ENCODE measurements around the gene LRRC45.

Gene LRRC45

GRCh38 chr17:82008258-82008940, 14.7 kb upstream of the LRRC45 start:
- DNase-seq, result no peak

- no peak for DNase-seq
These were observed 14.1 kb upstream of the LRRC45 start for GRCh38 chr17:82008941-82009405.

GRCh38 chr17:82009413-82009812, 13.7 kb upstream of the LRRC45 start:
- no peak for DNase-seq

- DNase-seq, result no peak
These were observed 12.3 kb upstream of the LRRC45 start for GRCh38 chr17:82010575-82011525.

- DNase-seq, result no peak
These were observed 11.4 kb upstream of the LRRC45 start for GRCh38 chr17:82011617-82012187.

GRCh38 chr17:82012261-82012639, 10.9 kb upstream of the LRRC45 start:
- DNase-seq, result no peak

- DNase-seq, result no peak
These were observed 10.3 kb upstream of the LRRC45 start for GRCh38 chr17:82012640-82013295.

- DNase-seq, result no peak
These were observed 9.8 kb upstream of the LRRC45 start for GRCh38 chr17:82013341-82013740.

GRCh38 chr17:82013772-82014321, 9.3 kb upstream of the LRRC45 start:
- DNase-seq, result no peak

GRCh38 chr17:82014432-82014831, 8.7 kb upstream of the LRRC45 start:
- DNase-seq, result no peak

GRCh38 chr17:82014971-82015310, 8.2 kb upstream of the LRRC45 start:
- DNase-seq, result no peak

- no peak for DNase-seq
These were observed 7.7 kb upstream of the LRRC45 start for GRCh38 chr17:82015311-82015971.

- no peak for DNase-seq
These were observed 6.8 kb upstream of the LRRC45 start for GRCh38 chr17:82016061-82016874.

GRCh38 chr17:82016875-82017459, 6.1 kb upstream of the LRRC45 start:
- no peak for DNase-seq

- DNase-seq, result no peak
These were observed 5.4 kb upstream of the LRRC45 start for GRCh38 chr17:82017612-82018151.

GRCh38 chr17:82018152-82018988, 4.7 kb upstream of the LRRC45 start:
- DNase-seq, result no peak

- no peak for DNase-seq
These were observed 4.0 kb upstream of the LRRC45 start for GRCh38 chr17:82018989-82019689.

GRCh38 chr17:82019690-82020571, 3.2 kb upstream of the LRRC45 start:
- DNase-seq, result peak; percentile 43 to 49
